ENCODE data around the gene PODN. TPM values are rescaled to one million over a fixed set of nuclear protein-coding genes. Genes with fewer than 3 reads are reported as not detected.

Gene PODN
- total RNA-seq, 2 donors from 2014 or later = 35.8 to 123 TPM

DNA sequence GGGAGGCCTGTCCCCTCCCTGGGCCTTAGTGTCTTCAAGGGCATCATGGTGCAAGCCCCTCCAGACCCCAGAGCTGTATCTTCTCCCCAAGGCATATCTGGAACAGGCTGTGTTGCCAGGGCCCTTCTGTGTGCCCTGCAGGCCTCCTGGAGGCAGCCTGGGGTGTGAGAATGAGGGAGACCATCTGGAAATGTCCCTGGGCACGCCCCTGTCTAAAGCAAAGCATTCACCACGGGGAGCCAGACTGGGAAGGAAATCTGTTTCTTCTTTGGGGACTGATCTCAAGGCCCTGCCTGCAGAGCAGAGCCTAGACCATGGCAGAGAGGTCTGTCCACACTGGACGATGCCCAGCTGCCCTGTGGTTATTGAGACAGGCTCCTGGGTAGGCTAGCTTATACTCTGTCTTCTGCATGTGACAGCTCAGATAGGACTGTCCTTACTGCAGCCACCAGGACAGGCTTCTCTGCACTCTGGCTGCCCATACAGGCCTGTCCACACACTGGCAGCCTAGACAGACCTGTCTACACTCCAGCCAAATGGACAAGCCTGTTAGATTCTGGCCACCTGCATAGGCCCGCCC, 24.6 kb downstream of the PODN start:
- Histone ChIP-seq H3K4me3 (no peak overlapping the region), H3K9me3 (no peaks in the 10 kb centered on the region), H3K27me3 (no peaks in the 10 kb centered on the region), H3K36me3 (replicated peaks in 1 of 2; ENCODE audit: insufficient read depth in 1 of 2, low read depth in 2 of 2) (no peaks in the 10 kb centered on the region), H3K27ac (no peak overlapping the region), H3K4me1 (no peaks in the 10 kb centered on the region)
- DNase-seq = no peak
- intact Hi-C loops (cut with DNase I) = no loop called here
- 90 to 95% methylated on average over 3 of the region's 4 CpGs for WGBS, 2 donors
- TF ChIP-seq, protein P1, sequence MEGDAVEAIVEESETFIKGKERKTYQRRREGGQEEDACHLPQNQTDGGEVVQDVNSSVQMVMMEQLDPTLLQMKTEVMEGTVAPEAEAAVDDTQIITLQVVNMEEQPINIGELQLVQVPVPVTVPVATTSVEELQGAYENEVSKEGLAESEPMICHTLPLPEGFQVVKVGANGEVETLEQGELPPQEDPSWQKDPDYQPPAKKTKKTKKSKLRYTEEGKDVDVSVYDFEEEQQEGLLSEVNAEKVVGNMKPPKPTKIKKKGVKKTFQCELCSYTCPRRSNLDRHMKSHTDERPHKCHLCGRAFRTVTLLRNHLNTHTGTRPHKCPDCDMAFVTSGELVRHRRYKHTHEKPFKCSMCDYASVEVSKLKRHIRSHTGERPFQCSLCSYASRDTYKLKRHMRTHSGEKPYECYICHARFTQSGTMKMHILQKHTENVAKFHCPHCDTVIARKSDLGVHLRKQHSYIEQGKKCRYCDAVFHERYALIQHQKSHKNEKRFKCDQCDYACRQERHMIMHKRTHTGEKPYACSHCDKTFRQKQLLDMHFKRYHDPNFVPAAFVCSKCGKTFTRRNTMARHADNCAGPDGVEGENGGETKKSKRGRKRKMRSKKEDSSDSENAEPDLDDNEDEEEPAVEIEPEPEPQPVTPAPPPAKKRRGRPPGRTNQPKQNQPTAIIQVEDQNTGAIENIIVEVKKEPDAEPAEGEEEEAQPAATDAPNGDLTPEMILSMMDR (IDR thresholded peaks at IDR 0.05) = no peak
- TF ChIP-seq POLR2A (IDR thresholded peaks at IDR 0.05) = no peak
- ATAC-seq = no peak

DNA sequence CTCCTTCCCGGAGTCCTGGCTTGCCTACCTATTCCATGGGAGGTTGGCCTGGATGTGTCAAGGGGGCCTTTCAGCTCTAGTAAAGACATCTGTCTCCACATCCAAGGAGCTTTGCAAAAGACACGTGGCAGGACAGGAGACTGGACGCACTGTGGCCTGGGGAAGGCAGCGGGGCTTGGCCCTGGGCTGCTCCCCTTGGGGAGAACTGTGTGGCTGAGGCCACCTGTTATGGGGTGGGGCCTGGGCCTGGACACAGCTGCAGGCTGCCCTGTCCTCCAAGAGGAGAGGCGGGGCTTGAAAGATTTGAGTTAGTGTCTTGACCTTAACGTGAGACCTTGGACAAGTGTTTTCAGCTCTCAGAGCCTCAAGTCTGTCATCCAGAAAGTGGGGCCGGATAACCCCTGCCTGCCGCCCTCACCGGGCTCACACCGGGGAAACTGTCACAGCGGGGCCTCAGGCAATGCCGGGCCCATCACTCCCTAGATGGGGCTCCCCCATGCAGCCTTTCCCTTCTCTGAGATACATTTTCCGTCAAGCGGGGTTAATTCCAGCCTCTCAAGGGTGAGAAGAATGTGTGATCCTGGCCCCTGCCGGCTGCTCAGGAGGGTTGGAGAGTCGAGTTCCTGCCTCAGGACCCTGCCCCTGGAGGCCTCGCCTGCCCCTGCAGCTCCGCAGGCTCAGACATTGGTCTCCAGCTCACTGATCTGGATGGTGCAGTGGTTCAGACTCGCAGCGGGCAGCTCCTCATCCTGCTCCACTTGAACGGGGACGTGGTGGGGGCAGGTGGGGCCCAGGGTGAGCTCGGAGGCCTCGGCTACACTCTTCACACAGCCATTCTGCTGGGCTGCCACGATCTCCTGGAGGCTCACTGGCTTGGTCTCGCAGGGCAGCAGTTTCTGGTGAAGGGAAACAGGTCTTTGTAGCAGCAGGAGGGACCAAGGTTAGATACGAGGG, 25.6 kb downstream of the PODN start:
- H3K36me3 ChIP-seq (replicated peaks in 1 of 2; ENCODE audit: insufficient read depth in 1 of 2, low read depth in 2 of 2) = no peaks in the 10 kb centered on the region
- H3K27ac ChIP-seq = no peak overlapping the region
- peak in 1 of 4 donors; percentile 37 for DNase-seq
- peaks cover 5% of the 10 kb centered on the region for H3K4me1 ChIP-seq
- intact Hi-C loops (cut with DNase I) = no loop called here
- no peak for ATAC-seq
- H3K27me3 ChIP-seq = no peaks in the 10 kb centered on the region
- no peak overlapping the region for H3K4me3 ChIP-seq
- no peaks in the 10 kb centered on the region for H3K9me3 ChIP-seq
- TF ChIP-seq, protein P1 (IDR thresholded peaks at IDR 0.05) = no peak
- TF ChIP-seq POLR2A (IDR thresholded peaks at IDR 0.05) = no peak
- WGBS, 2 donors = 79 to 85% methylated on average over 5 to 25 of the region's 27 CpGs

GRCh38 chr1:53088616-53089300, 26.7 kb downstream of the PODN start:
- no peak overlapping the region for H3K4me3 ChIP-seq
- intact Hi-C loops (cut with DNase I) = no loop called here
- peaks cover 5% of the 10 kb centered on the region for H3K4me1 ChIP-seq
- DNase-seq (no peak), ATAC-seq (no peak)
- WGBS, 2 donors = 86 to 90% methylated on average over 17 to 19 of the region's 19 CpGs
- H3K27me3 ChIP-seq = no peaks in the 10 kb centered on the region
- no peak for TF ChIP-seq POLR2A (IDR thresholded peaks at IDR 0.05)
- TF ChIP-seq, protein P1 (IDR thresholded peaks at IDR 0.05) = no peak
- H3K27ac ChIP-seq = no peak overlapping the region
- no peaks in the 10 kb centered on the region for H3K36me3 ChIP-seq (replicated peaks in 1 of 2; ENCODE audit: insufficient read depth in 1 of 2, low read depth in 2 of 2)
- no peaks in the 10 kb centered on the region for H3K9me3 ChIP-seq

DNA sequence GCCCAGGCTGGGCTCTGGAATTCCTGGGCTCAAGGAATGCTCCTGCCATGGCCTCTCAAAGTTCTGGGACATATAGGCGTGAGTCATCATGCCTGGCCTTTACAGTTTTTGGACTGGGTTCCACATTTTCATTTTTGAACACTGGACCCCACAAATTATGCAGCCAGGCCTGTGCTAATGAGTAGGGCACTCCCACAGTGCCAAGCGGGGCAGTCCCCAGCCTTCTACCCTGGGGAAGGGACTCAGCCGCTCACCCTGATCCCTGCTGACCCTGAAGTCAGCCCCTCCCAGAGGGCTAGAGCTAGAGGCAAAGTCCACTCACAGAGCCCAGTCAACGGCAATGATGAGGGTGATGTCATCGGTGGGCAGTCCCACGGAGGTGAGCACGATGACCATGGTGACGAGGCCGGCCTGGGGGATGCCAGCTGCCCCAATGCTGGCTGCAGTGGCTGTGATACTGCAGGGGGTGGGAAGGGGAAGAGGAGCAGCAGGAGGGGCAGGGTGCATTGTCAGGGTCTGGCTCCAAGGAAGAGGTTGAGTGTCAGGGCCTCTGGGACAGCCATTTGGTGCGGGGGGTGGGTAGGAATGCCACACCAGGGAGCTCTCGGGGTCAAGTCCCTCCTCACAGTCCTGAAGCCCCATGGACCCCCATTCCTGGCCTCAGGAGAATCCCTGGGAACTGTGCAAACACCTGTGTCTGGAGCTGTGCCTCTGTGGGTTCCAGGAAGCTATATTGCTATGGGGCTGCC, 27.6 kb downstream of the PODN start:
- ATAC-seq (no peak), DNase-seq (no peak)
- intact Hi-C loops (cut with DNase I) = no loop called here
- Histone ChIP-seq H3K27me3 (no peaks in the 10 kb centered on the region), H3K4me3 (no peak overlapping the region), H3K36me3 (replicated peaks in 1 of 2; ENCODE audit: insufficient read depth in 1 of 2, low read depth in 2 of 2) (no peaks in the 10 kb centered on the region), H3K27ac (no peak overlapping the region), H3K4me1 (peaks cover 5% of the 10 kb centered on the region), H3K9me3 (no peaks in the 10 kb centered on the region)
- TF ChIP-seq, protein P1 (IDR thresholded peaks at IDR 0.05) = no peak
- 79 to 85% methylated on average over 9 to 11 of the region's 11 CpGs for WGBS, 2 donors

Data from body of pancreas (tissue), 4 donors.